Mucosa of rectum (tissue), 2 donors: Measurements from ENCODE around the gene SNIP1.
"Not testable (repeated sequence)": the region's sequence is repeated elsewhere in the genome, so short reads cannot be mapped to it uniquely, and the experiment has no call there.

Source experiments
- H3K27ac ChIP-seq, 2 donors: one replicate each; pipeline ENCODE4 v1.7.0; 2013; ENCODE audit warnings: inconsistent platforms in 2 of 2, low read depth in 2 of 2, low read length in 2 of 2
- H3K27me3 ChIP-seq, 2 donors: one replicate each; pipeline ENCODE4 v1.7.0; 2013; ENCODE audit warnings: low read length in 2 of 2; ENCODE audit not compliant: control insufficient read depth in 2 of 2, insufficient read depth in 2 of 2
- H3K36me3 ChIP-seq, 2 donors: one replicate each; pipeline ENCODE4 v1.7.0; 2013; ENCODE audit warnings: low read length in 2 of 2; ENCODE audit not compliant: control insufficient read depth in 2 of 2, insufficient read depth in 2 of 2
- H3K4me1 ChIP-seq, 2 donors: one replicate each; pipeline ENCODE4 v1.7.0; 2013; ENCODE audit warnings: low read length in 2 of 2, mild to moderate bottlenecking in 1 of 2; ENCODE audit not compliant: control insufficient read depth in 2 of 2, insufficient read depth in 2 of 2
- H3K4me3 ChIP-seq, 2 donors: one replicate each; pipeline ENCODE4 v1.7.0; 2013; ENCODE audit warnings: low read length in 2 of 2
- H3K9ac ChIP-seq, 2 donors: one replicate each; pipeline ENCODE4 v1.7.0; 2013; ENCODE audit warnings: low read length in 2 of 2, low read depth in 1 of 2, mild to moderate bottlenecking in 1 of 2
- H3K9me3 ChIP-seq, 2 donors: one replicate each; pipeline ENCODE4 v1.7.0; 2013; ENCODE audit warnings: low read length in 2 of 2; ENCODE audit not compliant: control insufficient read depth in 2 of 2
- donor health status: healthy.
- donor health status: Normal muscosa, but diverticular disease.

Gene SNIP1

DNA sequence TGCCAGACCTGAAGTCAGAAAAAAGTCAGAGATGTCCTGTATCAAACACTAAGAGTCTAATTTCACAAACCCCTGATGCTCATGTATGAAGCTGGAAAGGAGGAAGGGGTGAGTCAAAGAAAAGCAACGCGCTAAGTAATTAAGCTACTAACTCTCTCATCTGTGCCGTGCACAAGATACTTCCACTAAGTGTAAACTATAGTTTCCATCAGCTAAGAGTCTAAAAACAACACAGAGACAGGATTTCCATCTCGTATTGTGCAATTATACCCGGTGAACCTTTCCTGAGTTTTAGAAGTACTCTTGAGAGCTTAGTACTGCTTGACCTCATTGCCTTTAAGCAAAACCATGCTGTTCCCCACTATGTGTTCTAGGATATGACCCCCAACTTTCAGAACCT is 21.6 kb upstream of the SNIP1 start:
- H3K4me1 ChIP-seq: no peaks in the 10 kb centered on the region
- H3K36me3 ChIP-seq: peaks cover 72 to 79% of the 10 kb centered on the region in 2 donors
- no peaks in the 10 kb centered on the region for H3K27me3 ChIP-seq
- H3K9ac ChIP-seq: no peak overlapping the region
- H3K27ac ChIP-seq: no peak overlapping the region
- no peaks in the 10 kb centered on the region for H3K9me3 ChIP-seq
- H3K4me3 ChIP-seq: no peak overlapping the region

DNA sequence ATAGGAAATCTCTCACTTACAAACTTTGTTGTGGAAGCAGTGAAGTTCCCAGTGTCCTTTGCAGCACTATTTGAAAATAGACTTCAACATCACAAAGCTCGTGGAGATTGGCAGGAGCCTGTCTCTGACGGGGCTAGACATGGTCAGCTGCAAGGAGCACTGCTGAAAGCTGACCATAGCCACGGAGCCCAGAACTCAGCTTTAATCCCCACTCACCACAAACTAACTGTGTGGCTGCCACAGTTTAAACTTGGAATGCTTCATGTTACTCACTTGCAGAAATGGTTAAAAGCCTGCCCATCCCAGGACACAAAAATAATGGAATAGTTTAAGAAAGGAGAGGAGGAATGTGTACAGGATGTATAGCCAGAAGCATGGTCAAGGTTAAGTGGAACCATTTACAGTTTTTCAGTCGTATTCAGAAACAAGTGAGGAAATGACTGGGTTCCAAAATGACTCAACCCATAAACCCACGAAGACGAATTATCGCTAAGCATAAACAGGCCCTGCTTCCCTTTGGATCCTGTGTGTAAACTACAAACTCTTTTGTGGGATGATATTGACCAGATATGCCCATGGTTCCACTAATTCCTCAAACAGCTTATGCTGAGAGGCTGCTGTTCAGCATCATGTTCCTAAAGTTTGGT is 20.9 kb upstream of the SNIP1 start:
- H3K27me3 ChIP-seq: no peaks in the 10 kb centered on the region
- H3K9ac ChIP-seq: no peak overlapping the region
- H3K36me3 ChIP-seq: peaks cover 72 to 77% of the 10 kb centered on the region in 2 donors
- H3K27ac ChIP-seq: no peak overlapping the region
- H3K4me1 ChIP-seq: no peaks in the 10 kb centered on the region
- no peak overlapping the region for H3K4me3 ChIP-seq
- H3K9me3 ChIP-seq: no peaks in the 10 kb centered on the region

DNA sequence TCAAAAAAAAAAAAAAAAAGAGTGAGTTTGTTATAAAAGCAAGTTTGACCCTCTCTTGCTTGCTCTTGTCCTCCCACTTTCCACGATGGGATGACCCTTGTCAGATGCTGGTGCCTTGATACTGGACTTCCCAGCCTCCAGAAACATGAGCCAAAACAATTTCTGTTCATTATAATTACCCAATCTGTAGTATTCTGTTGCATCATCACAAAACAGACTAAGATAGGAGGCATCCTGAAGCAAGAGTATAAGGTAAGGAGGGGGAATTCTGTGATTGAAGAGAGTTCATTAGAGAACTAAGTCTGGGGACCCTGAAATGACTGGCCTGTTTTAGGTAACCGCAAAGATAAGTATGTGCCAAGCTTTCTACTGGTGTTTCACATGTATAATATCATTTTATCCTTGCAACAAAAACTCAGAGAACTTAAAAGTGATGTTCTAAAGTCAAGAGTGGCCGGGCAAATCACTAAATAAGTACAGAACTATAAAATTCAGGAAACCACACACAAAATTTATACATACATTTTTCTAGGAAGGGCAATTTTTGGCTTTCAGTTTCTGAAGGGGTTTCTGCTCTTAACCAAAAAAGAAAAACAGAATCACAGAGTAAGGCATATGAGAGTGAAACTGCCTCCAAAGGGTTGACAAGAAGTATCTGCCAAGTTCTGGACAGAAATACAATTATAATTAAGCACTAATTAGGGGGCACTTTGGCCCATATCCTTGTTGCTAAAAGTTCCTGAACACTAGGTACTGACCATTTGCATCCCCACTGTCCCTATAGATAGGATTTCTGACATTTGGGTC is 16.6 kb upstream of the SNIP1 start:
- Histone ChIP-seq H3K9me3 (no peaks in the 10 kb centered on the region), H3K36me3 (peaks cover 88 to 94% of the 10 kb centered on the region in 2 donors), H3K4me3 (no peak overlapping the region), H3K27me3 (no peaks in the 10 kb centered on the region), H3K9ac (no peak overlapping the region), H3K4me1 (no peaks in the 10 kb centered on the region), H3K27ac (no peak overlapping the region)

DNA sequence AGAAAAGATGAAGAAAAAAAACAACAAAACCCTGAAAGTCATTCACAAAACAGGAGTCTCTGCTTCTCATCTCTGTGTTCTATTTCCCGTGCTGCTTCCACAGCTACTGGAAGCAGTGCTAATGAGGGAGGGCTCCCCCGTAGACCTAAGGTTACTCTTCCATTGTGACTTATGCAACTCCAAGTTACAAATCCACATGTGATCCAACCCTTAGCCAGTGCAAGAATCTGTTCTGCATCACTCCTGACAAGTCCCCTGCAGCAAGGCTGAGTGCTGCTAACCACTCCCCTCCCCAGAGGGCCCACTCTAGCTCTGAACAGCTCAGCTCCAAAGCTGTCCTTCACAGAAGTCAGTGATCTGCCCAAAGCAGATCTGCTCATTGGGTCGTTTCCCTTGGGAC is 12.9 kb upstream of the SNIP1 start:
- Histone ChIP-seq H3K27ac (no peak overlapping the region), H3K27me3 (no peaks in the 10 kb centered on the region), H3K4me1 (peaks cover 0 to 5% of the 10 kb centered on the region in 2 donors), H3K9ac (no peak overlapping the region), H3K4me3 (no peak overlapping the region), H3K36me3 (peaks cover 65 to 72% of the 10 kb centered on the region in 2 donors), H3K9me3 (no peaks in the 10 kb centered on the region)

DNA sequence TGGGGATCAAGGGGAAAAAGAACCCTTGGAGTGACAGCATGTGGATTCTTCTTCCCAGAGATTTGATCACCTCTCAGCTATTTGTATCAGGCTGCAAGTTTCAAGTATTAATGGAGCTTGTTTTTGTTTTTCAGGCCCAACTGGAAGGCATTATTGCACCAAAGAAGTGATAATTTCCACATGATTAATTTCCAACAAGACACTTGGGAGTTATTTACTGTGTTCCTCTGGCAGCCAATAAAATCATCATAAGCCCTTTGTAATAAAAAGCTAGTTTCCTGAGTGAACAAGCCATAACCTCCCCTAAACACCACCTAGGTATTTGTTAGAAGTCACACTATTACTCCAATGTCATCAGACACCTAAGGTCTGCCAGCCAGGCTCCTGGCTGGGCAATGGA is 10.8 kb upstream of the SNIP1 start:
- Histone ChIP-seq H3K27ac (no peak overlapping the region), H3K36me3 (peaks cover 47 to 54% of the 10 kb centered on the region in 2 donors), H3K27me3 (no peaks in the 10 kb centered on the region), H3K9ac (no peak overlapping the region), H3K4me1 (peaks cover 0 to 5% of the 10 kb centered on the region in 2 donors), H3K4me3 (no peak overlapping the region), H3K9me3 (no peaks in the 10 kb centered on the region)

DNA sequence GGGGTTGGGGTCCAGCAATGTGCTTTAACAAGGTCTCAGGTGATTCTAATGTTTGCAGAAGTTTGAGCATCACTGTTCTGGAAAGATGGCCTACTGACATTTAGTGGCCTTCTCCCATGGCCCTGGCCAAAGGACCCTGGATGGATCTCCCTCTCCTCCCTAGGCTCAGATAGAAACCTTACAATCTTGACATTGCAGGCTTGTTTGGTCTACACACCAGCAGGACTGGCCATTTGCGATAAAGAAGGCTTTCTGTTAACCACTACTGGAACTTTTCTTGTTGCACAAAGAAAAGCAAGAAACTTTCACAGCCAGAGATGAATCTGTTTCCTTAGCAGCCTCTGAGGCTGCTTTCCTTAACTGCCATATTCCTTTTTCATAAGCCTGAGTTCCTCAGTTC is 8.9 kb upstream of the SNIP1 start:
- H3K4me1 ChIP-seq: peaks cover 0 to 5% of the 10 kb centered on the region in 2 donors
- no peaks in the 10 kb centered on the region for H3K27me3 ChIP-seq
- no peak overlapping the region for H3K4me3 ChIP-seq
- H3K9ac ChIP-seq: no peak overlapping the region
- no peak overlapping the region for H3K27ac ChIP-seq
- H3K36me3 ChIP-seq: peaks cover 31 to 35% of the 10 kb centered on the region in 2 donors
- no peaks in the 10 kb centered on the region for H3K9me3 ChIP-seq

DNA sequence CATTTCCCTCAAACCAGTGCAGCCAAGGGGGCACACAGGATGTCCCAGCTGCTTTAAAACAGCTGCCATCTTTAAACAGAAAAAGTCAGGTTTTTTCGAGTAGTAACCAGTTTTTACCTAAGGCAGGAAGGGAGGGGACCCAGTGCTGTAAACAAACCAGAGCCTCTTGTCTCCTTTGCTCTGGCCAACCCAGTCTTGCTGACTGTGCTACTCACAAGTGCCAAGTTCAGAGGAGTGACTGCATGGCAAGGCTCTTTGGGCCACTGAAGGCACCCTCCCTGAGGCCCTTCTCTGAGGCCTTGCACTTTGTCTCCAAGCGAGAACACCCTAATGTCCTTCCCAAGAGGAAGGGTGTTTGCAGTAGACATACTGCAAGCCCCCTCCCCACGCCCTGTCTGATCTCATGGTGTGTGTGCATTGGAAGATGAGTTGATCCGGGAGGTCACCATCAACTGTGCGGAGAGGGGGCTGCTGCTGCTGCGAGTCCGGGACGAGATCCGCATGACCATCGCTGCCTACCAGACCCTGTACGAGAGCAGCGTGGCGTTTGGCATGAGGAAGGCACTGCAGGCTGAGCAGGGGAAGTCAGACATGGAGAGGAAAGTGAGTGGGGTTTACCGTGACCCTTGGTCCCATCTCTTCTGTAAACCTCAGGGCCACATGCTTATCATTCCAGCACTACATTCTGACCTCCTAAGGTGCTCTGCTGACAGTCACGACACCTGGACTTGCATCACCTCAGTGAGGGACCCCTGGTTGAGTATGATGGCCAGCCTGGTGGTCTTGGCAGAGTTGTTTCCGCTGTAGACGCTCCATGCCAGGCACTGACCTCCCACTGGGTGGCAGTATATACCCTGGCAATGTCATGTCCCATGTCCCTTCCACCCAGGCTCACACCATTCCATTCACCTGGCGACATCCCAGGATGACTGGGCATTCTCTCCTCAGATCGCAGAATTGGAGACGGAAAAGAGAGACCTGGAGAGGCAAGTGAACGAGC is 7.3 kb upstream of the SNIP1 start:
- no peak overlapping the region for H3K4me3 ChIP-seq
- H3K36me3 ChIP-seq: peaks cover 16 to 20% of the 10 kb centered on the region in 2 donors
- H3K27ac ChIP-seq: no peak overlapping the region
- H3K4me1 ChIP-seq: peaks cover 7% of the 10 kb centered on the region in 2 donors
- no peaks in the 10 kb centered on the region for H3K27me3 ChIP-seq
- no peak overlapping the region for H3K9ac ChIP-seq
- no peaks in the 10 kb centered on the region for H3K9me3 ChIP-seq

DNA sequence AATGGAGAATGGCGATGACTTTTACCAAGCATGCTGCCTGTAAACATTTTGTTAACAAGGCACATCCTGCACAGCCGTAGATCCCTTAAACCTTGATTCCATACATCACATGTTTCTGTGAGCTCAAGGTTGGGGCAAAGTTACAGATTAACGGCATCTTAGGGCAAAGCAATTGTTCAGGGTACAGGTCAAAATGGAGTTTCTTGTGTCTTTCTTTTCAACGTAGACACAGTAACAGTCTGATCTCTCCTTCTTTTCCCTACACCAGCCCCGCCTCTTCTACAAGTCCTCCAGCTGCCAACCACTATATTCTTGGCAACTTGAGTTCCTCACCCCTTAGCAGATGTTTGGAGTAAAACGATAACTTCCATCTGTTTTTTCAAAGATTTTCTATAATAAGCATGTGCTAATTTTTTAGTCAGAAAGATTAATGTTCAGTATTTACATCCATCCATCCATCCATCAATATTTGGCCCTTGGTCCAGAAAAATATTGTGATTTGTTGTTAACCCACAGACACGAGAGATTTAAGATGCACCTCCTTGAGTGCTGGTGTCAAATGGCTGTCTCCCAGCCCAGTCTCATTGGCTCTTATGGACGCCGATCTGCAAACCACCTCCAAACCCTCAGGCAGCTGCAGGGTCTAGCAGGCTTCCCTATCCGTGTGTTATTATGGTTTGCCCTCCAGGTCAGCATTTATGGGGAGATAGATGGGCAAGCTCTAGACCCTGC is 6.5 kb upstream of the SNIP1 start:
- H3K27ac ChIP-seq: no peak overlapping the region
- H3K4me1 ChIP-seq: peaks cover 7% of the 10 kb centered on the region in 2 donors
- no peak overlapping the region for H3K9ac ChIP-seq
- no peaks in the 10 kb centered on the region for H3K9me3 ChIP-seq
- peaks cover 7 to 11% of the 10 kb centered on the region in 2 donors for H3K36me3 ChIP-seq
- H3K4me3 ChIP-seq: no peak overlapping the region
- H3K27me3 ChIP-seq: no peaks in the 10 kb centered on the region

DNA sequence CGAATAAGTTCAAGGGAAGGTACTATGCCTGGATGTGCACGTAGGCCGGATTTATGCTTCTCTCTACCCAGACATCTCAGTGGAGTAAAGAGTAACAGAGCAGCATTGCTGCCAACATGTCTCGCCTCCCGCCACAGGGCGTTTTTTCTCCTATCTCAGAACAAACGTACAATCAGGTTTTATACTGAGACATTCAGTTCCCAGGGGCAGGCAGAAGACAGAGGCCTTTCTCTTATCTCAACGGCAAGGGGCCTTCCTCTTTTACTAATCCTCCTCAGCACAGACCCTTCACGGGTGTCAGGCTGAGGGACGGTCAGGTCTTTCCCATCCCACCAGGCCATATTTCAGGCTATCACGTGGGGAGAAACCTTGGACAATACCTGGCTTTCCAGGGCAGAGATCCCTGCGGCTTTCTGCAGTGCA is 5.9 kb upstream of the SNIP1 start:
- H3K9me3 ChIP-seq, H3K4me1 ChIP-seq, H3K4me3 ChIP-seq, H3K9ac ChIP-seq, H3K27me3 ChIP-seq, H3K36me3 ChIP-seq, H3K27ac ChIP-seq: not testable (repeated sequence)
